DOHH2 (cell line): Measurements from ENCODE around the gene ROBO1.

Experiments
- CTCF ChIP-seq: fragments of 200-600 bp; sonication (generic); IDR thresholded peaks from one replicate; pipeline ENCODE4 v1.5.1; 2014; ENCODE audit warnings: antibody characterized with exemption, mild to moderate bottlenecking, low read depth, low read length; ENCODE audit not compliant: poor library complexity, severe bottlenecking
- EZH2phosphoT487 ChIP-seq: fragments of 200-600 bp; sonication (generic); IDR thresholded peaks from 2 replicates; pipeline ENCODE4 v1.6.1; 2017; ENCODE audit warnings: borderline replicate concordance, mild to moderate bottlenecking, antibody characterized with exemption, low read length, moderate library complexity, mixed read lengths

- peak; percentile 53 for TF ChIP-seq CTCF
- no peak for TF ChIP-seq EZH2phosphoT487
These were observed 270.2 kb downstream of the ROBO1 start for GRCh38 chr3:79497447-79498111.
